NCI-H1417 treated with DMSO at 0.1 percent for 48 hours (cell line): ENCODE results near the gene EQTN.
"Not testable (repeated sequence)": the region's sequence is repeated elsewhere in the genome, so short reads cannot be mapped to it uniquely, and the experiment has no call there.

Experiments used
- DNase-seq: peaks from one replicate; lab custom pipeline; 2025; lab: John Stamatoyannopoulos, UW

EQTN gene

GRCh38 chr9:27292659-27293405 is 4.1 kb downstream of the EQTN start:
- DNase-seq, result no peak

- no peak for DNase-seq
These were observed 5.7 kb downstream of the EQTN start for GRCh38 chr9:27291292-27291691.

- no peak for DNase-seq
These were observed 14.7 kb downstream of the EQTN start for GRCh38 chr9:27282269-27282668.

- DNase-seq, result no peak
These were observed 16.1 kb downstream of the EQTN start for GRCh38 chr9:27280860-27281259.

- DNase-seq, result no peak
These were observed 16.7 kb downstream of the EQTN start for GRCh38 chr9:27280249-27280648.

- no peak for DNase-seq
These were observed 17.3 kb downstream of the EQTN start for GRCh38 chr9:27279611-27280010.

GRCh38 chr9:27278374-27278773 is 18.6 kb downstream of the EQTN start:
- no peak for DNase-seq

- no peak for DNase-seq
These were observed 20.5 kb downstream of the EQTN start for GRCh38 chr9:27276193-27277030.

- DNase-seq, result no peak
These were observed 23.8 kb downstream of the EQTN start for GRCh38 chr9:27273186-27273585.

GRCh38 chr9:27272103-27272502 is 24.8 kb downstream of the EQTN start:
- no peak for DNase-seq

- no peak for DNase-seq
These were observed 35.3 kb downstream of the EQTN start for GRCh38 chr9:27261517-27262211.

- no peak for DNase-seq
These were observed 36.0 kb downstream of the EQTN start for GRCh38 chr9:27260789-27261516.

GRCh38 chr9:27258662-27259061 is 38.3 kb downstream of the EQTN start:
- DNase-seq, result no peak

- DNase-seq, result no peak
These were observed 48.2 kb downstream of the EQTN start for GRCh38 chr9:27248702-27249101.

- no peak for DNase-seq
These were observed 49.2 kb downstream of the EQTN start for GRCh38 chr9:27247756-27248155.

- DNase-seq, result not testable (repeated sequence)
These were observed 57.3 kb downstream of the EQTN start for GRCh38 chr9:27239648-27240047.
